HG02840 (cell line): ENCODE data around the gene USP46.

Experiments
- ATAC-seq: cut with Tn5 transposase; IDR thresholded peaks from one replicate; pipeline ENCODE4 v1.9.1; 2021; ENCODE audit warnings: mild to moderate bottlenecking, moderate library complexity, moderate number of reproducible peaks; ENCODE audit not compliant: unreplicated experiment, low FRiP score

The USP46 gene

GRCh38 chr4:52576961-52577623 lies 82.0 kb downstream of the USP46 start:
- no peak for ATAC-seq

GRCh38 chr4:52576326-52576725 lies 82.8 kb downstream of the USP46 start:
- ATAC-seq = no peak

GRCh38 chr4:52575406-52575805 lies 83.7 kb downstream of the USP46 start:
- no peak for ATAC-seq

GRCh38 chr4:52574036-52574435 lies 85.1 kb downstream of the USP46 start:
- no peak for ATAC-seq

- ATAC-seq = no peak
These were observed 85.5 kb downstream of the USP46 start for GRCh38 chr4:52573551-52573950.

GRCh38 chr4:52572936-52573485 lies 86.1 kb downstream of the USP46 start:
- ATAC-seq = no peak

- ATAC-seq = no peak
These were observed 90.8 kb downstream of the USP46 start for GRCh38 chr4:52568351-52568750.

GRCh38 chr4:52566136-52567031 lies 92.7 kb downstream of the USP46 start:
- no peak for ATAC-seq

GRCh38 chr4:52560844-52561280 lies 98.2 kb downstream of the USP46 start:
- ATAC-seq = no peak

- no peak for ATAC-seq
These were observed 103.8 kb downstream of the USP46 start for GRCh38 chr4:52555356-52555716.

- ATAC-seq = no peak
These were observed 104.3 kb downstream of the USP46 start for GRCh38 chr4:52554612-52555355.

- ATAC-seq = no peak
These were observed 106.3 kb downstream of the USP46 start for GRCh38 chr4:52552778-52553177.

- ATAC-seq = no peak
These were observed 107.6 kb downstream of the USP46 start for GRCh38 chr4:52551487-52551886.

- no peak for ATAC-seq
These were observed 108.9 kb downstream of the USP46 start for GRCh38 chr4:52550186-52550585.

- ATAC-seq = no peak
These were observed 110.1 kb downstream of the USP46 start for GRCh38 chr4:52548818-52549570.

GRCh38 chr4:52546449-52546848 lies 112.7 kb downstream of the USP46 start:
- no peak for ATAC-seq

- ATAC-seq = peak; percentile 58
These were observed 113.7 kb downstream of the USP46 start for GRCh38 chr4:52545099-52546069.
